Thoracic aorta (tissue), 2 donors: ENCODE results near the gene GPD1. TPM values are rescaled to one million over a fixed set of nuclear protein-coding genes. Genes with fewer than 3 reads are reported as not detected.

ENCODE experiments used
- ATAC-seq: fragments of 150-250 bp; one replicate; pipeline ENCODE4 v1.8.0; 2017; ENCODE audit warnings: low read depth; ENCODE audit not compliant: insufficient number of reproducible peaks, low FRiP score
- DNase-seq: peaks from one replicate; pipeline ENCODE4 v3.0.0-alpha.2; 2020; ENCODE audit warnings: low spot score
- H3K27ac ChIP-seq, 2 donors: fragments of 200-600 bp; sonication (generic); 1 replicate in 1 of 2; 2 replicates in 1 of 2; pipeline ENCODE4 v1.5.1; 2016; ENCODE audit warnings: mild to moderate bottlenecking in 2 of 2, moderate library complexity in 2 of 2
- H3K27me3 ChIP-seq: fragments of 200-600 bp; sonication (generic); replicated peaks from 2 replicates; pipeline ENCODE4 v1.6.0; 2016; ENCODE audit warnings: mild to moderate bottlenecking; ENCODE audit not compliant: insufficient read depth
- H3K36me3 ChIP-seq: fragments of 200-600 bp; sonication (generic); one replicate; pipeline ENCODE4 v1.5.1; 2016
- H3K4me1 ChIP-seq, 2 donors: fragments of 200-600 bp; sonication (generic); 1 replicate in 1 of 2; 2 replicates in 1 of 2; pipeline versions ENCODE4 v1.5.1 to v1.6.0; 2016; ENCODE audit warnings: low read depth in 2 of 2, mild to moderate bottlenecking in 1 of 2; ENCODE audit not compliant: control insufficient read depth in 1 of 2
- H3K4me3 ChIP-seq: fragments of 200-600 bp; sonication (generic); 2 replicates; pipeline ENCODE4 v1.5.1; 2016; ENCODE audit warnings: mild to moderate bottlenecking
- H3K9me3 ChIP-seq: fragments of 200-600 bp; sonication (generic); 2 replicates; pipeline ENCODE4 v1.5.1; 2016
- total RNA-seq, 2 donors: library from RNA; depleted of rRNA; stranded (reverse); fragments of >200 nt; gene quantifications; one replicate each; pipeline versions ENCODE4 v1.1.0 to v1.2.3, GENCODE V29; 2016
- TF ChIP-seq, protein P1 (sequence below): fragments of 200-600 bp; sonication (generic); IDR thresholded peaks from one replicate; pipeline ENCODE4 v1.5.1; 2019; ENCODE audit warnings: antibody characterized with exemption

Gene GPD1
- total RNA-seq, 2 donors from 2014 or later, result 4.2 to 5.0 TPM

- TF ChIP-seq, protein P1, sequence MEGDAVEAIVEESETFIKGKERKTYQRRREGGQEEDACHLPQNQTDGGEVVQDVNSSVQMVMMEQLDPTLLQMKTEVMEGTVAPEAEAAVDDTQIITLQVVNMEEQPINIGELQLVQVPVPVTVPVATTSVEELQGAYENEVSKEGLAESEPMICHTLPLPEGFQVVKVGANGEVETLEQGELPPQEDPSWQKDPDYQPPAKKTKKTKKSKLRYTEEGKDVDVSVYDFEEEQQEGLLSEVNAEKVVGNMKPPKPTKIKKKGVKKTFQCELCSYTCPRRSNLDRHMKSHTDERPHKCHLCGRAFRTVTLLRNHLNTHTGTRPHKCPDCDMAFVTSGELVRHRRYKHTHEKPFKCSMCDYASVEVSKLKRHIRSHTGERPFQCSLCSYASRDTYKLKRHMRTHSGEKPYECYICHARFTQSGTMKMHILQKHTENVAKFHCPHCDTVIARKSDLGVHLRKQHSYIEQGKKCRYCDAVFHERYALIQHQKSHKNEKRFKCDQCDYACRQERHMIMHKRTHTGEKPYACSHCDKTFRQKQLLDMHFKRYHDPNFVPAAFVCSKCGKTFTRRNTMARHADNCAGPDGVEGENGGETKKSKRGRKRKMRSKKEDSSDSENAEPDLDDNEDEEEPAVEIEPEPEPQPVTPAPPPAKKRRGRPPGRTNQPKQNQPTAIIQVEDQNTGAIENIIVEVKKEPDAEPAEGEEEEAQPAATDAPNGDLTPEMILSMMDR, result peak; percentile 39
- Histone ChIP-seq H3K36me3 (peaks cover 30% of the 10 kb centered on the region), H3K4me3 (no peak overlapping the region), H3K4me1 (peaks cover 8 to 16% of the 10 kb centered on the region in 2 donors), H3K27me3 (no peaks in the 10 kb centered on the region), H3K27ac (no peak overlapping the region), H3K9me3 (no peaks in the 10 kb centered on the region)
- no peak for DNase-seq
- no peak for ATAC-seq
Measured at GRCh38 chr12:50101663-50102062, 2.1 kb upstream of the GPD1 start.

- DNase-seq (no peak), ATAC-seq (no peak)
- Histone ChIP-seq H3K36me3 (peaks cover 25% of the 10 kb centered on the region), H3K4me1 (peaks cover 8 to 16% of the 10 kb centered on the region in 2 donors), H3K9me3 (no peaks in the 10 kb centered on the region), H3K27ac (no peak overlapping the region), H3K4me3 (no peak overlapping the region), H3K27me3 (no peaks in the 10 kb centered on the region)
- TF ChIP-seq, protein P1, result no peak
Measured at GRCh38 chr12:50102131-50102531, 1.7 kb upstream of the GPD1 start.

- Histone ChIP-seq H3K27me3 (no peaks in the 10 kb centered on the region), H3K9me3 (no peaks in the 10 kb centered on the region), H3K4me3 (no peak overlapping the region), H3K4me1 (peaks cover 8 to 16% of the 10 kb centered on the region in 2 donors), H3K36me3 (peaks cover 19% of the 10 kb centered on the region), H3K27ac (no peak overlapping the region)
- DNase-seq (no peak), ATAC-seq (no peak)
- TF ChIP-seq, protein P1, result no peak
Measured at GRCh38 chr12:50102646-50103309, 1.0 kb upstream of the GPD1 start.

GRCh38 chr12:50103351-50103750, 457 bp upstream of the GPD1 start:
- Histone ChIP-seq H3K4me1 (peaks cover 8 to 16% of the 10 kb centered on the region in 2 donors), H3K27me3 (no peaks in the 10 kb centered on the region), H3K36me3 (peaks cover 13% of the 10 kb centered on the region), H3K9me3 (no peaks in the 10 kb centered on the region), H3K4me3 (no peak overlapping the region), H3K27ac (no peak overlapping the region)
- TF ChIP-seq, protein P1, result no peak
- ATAC-seq (no peak), DNase-seq (no peak)

- TF ChIP-seq, protein P1, result no peak
- peaks cover 11 to 22% of the 10 kb centered on the region in 2 donors for H3K4me1 ChIP-seq
- H3K27me3 ChIP-seq, result no peaks in the 10 kb centered on the region
- no peaks in the 10 kb centered on the region for H3K36me3 ChIP-seq
- H3K27ac ChIP-seq, result no peak overlapping the region
- DNase-seq, result no peak
- no peak overlapping the region for H3K4me3 ChIP-seq
- ATAC-seq, result no peak
- no peaks in the 10 kb centered on the region for H3K9me3 ChIP-seq
Measured at GRCh38 chr12:50104417-50105366, 884 bp downstream of the GPD1 start.
